Cardiac fibroblast (primary cell): ENCODE data around the gene AAK1.

ENCODE experiments used
- DNase-seq, 2 donors: peaks; one replicate each; pipeline versions ENCODE4 v3.0.0 to v3.0.0-alpha.2; 2010; ENCODE audit warnings: low read depth in 2 of 2
- H3K4me3 ChIP-seq, 2 donors: replicated peaks in 1 of 2; 1 replicate in 1 of 2; 2 replicates in 1 of 2; pipeline ENCODE4 v1.5.1; 2011; ENCODE audit warnings: low read depth in 2 of 2, low read length in 2 of 2, mild to moderate bottlenecking in 2 of 2, moderate library complexity in 1 of 2
- CTCF ChIP-seq: IDR thresholded peaks from one replicate; pipeline ENCODE4 v1.5.1; 2011; ENCODE audit warnings: low read depth, mild to moderate bottlenecking, low read length, inconsistent platforms

Gene AAK1

GRCh38 chr2:69469784-69470183, 173.8 kb downstream of the AAK1 start:
- no peak for TF ChIP-seq CTCF
- H3K4me3 ChIP-seq: no peak overlapping the region
- no peak for DNase-seq

GRCh38 chr2:69469375-69469774, 174.2 kb downstream of the AAK1 start:
- no peak for TF ChIP-seq CTCF
- H3K4me3 ChIP-seq: no peak overlapping the region
- DNase-seq: no peak

GRCh38 chr2:69466728-69467127, 176.8 kb downstream of the AAK1 start:
- no peak for TF ChIP-seq CTCF
- H3K4me3 ChIP-seq: no peak overlapping the region
- DNase-seq: peak in 1 of 2 donors; percentile 23

GRCh38 chr2:69465513-69466456, 177.8 kb downstream of the AAK1 start:
- no peak for TF ChIP-seq CTCF
- no peak overlapping the region for H3K4me3 ChIP-seq
- DNase-seq: peak in 1 of 2 donors; percentile 57

GRCh38 chr2:69464575-69464974, 179.0 kb downstream of the AAK1 start:
- no peak overlapping the region for H3K4me3 ChIP-seq
- no peak for TF ChIP-seq CTCF
- peak; percentile 84 to 90 for DNase-seq

- H3K4me3 ChIP-seq: no peak overlapping the region
- no peak for DNase-seq
- no peak for TF ChIP-seq CTCF
These were observed 180.8 kb downstream of the AAK1 start for GRCh38 chr2:69462780-69463179.
